OCI-M2 (cell line): ENCODE measurements around the gene DTL.
"Not testable (repeated sequence)": the region's sequence is repeated elsewhere in the genome, so short reads cannot be mapped to it uniquely, and the experiment has no call there.

Experiments used
- DNase-seq: peaks from one replicate; lab custom pipeline; 2025; ENCODE audit not compliant: unreplicated experiment; lab: John Stamatoyannopoulos, UW

DTL gene, protein sequence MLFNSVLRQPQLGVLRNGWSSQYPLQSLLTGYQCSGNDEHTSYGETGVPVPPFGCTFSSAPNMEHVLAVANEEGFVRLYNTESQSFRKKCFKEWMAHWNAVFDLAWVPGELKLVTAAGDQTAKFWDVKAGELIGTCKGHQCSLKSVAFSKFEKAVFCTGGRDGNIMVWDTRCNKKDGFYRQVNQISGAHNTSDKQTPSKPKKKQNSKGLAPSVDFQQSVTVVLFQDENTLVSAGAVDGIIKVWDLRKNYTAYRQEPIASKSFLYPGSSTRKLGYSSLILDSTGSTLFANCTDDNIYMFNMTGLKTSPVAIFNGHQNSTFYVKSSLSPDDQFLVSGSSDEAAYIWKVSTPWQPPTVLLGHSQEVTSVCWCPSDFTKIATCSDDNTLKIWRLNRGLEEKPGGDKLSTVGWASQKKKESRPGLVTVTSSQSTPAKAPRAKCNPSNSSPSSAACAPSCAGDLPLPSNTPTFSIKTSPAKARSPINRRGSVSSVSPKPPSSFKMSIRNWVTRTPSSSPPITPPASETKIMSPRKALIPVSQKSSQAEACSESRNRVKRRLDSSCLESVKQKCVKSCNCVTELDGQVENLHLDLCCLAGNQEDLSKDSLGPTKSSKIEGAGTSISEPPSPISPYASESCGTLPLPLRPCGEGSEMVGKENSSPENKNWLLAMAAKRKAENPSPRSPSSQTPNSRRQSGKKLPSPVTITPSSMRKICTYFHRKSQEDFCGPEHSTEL

GRCh38 chr1:212035123-212035834, at the start of gene DTL, which contains the start of gene INTS7:
DTL (plus strand) TSS chr1:212035748; CDS start chr1:212035891, 143 bp downstream.
INTS7 (minus strand) TSS chr1:212035557; CDS start chr1:212035437, 120 bp downstream.
- peak; percentile 87 for DNase-seq

GRCh38 chr1:211986628-211987254, 48.8 kb upstream of the DTL start:
- DNase-seq, result no peak

- DNase-seq, result no peak
These were observed 43.9 kb upstream of the DTL start for GRCh38 chr1:211991695-211992094.

DNA sequence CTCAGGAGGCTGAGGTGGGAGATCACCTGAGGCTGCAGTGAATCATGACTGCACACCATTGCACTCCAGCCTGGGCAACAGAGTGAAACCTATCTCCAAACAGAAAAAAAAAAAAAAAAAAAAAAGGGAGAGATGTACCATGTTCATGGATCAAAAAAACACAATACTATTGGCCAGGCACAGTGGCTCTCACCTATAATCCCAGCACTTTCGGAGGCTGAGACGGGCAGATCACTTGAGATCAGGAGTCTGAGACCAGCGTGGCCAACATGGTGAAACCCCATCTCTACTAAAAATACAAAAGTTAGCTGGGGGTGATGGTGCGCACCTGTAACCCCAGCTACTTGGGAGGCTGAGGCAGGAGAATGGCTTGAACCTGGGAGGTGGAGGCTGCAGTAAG, 38.1 kb upstream of the DTL start:
- DNase-seq, result not testable (repeated sequence)

DNA sequence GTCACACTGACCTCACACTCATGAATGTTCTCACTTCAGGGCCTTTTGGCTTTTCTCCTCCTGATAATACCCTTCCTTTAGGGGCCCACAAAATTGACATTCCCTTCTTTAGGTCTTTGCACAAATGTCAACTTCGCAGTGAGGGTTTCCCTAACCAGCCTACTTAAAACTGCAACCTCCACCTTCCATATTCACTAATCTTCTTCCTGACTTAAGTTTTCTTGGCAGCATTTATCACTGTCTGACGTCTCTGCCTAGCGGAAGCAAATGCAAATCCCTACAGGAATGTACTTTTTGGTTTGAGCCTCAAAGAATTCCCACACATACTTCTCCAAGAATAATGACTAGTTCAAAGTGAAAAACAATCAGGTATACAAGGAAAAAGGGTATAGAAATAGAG, 33.0 kb upstream of the DTL start:
- DNase-seq, result no peak

- DNase-seq, result no peak
These were observed 30.5 kb upstream of the DTL start for GRCh38 chr1:212004895-212005608.

- DNase-seq, result no peak
These were observed 28.4 kb upstream of the DTL start for GRCh38 chr1:212007178-212007577.

DNA sequence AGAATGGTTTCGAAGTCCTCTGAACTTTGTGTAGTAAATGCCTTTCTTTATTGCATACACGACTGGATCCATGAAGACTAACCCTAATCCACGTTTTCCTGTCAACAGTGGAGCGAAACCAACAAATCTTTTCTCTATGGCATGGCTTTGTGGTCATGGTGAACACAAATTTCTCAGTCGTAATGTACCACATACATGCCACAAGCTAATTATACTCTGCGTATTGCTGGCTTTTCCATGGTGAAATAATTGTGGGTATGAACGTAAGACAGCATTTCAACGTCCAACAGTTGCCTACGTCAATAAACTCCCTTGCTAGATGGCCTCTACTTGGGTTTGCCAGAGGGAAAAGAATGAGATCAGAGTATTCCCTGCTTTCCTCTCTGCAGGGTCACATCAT, 27.7 kb upstream of the DTL start:
- no peak for DNase-seq

DNA sequence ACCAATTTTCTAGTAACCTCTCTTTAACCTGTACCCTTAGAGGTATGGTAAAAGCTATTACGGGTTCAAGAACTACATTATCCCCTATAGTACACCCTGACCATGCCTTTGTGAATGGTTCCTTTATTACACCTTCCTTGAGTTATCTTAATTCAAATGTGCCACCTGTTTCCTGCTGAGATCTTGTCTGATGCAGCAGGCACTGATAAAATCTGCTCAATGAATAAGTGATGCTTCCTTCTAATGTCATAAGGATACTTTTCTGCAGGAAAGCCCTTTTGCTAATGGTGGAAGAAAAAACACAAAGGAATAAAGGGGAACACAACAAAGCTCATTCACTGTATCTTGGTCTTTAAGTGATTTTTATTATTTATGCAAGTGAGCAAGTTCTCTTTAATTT, 26.0 kb upstream of the DTL start:
- DNase-seq, result no peak

- DNase-seq, result no peak
These were observed 25.5 kb upstream of the DTL start for GRCh38 chr1:212010004-212010403.

DNA sequence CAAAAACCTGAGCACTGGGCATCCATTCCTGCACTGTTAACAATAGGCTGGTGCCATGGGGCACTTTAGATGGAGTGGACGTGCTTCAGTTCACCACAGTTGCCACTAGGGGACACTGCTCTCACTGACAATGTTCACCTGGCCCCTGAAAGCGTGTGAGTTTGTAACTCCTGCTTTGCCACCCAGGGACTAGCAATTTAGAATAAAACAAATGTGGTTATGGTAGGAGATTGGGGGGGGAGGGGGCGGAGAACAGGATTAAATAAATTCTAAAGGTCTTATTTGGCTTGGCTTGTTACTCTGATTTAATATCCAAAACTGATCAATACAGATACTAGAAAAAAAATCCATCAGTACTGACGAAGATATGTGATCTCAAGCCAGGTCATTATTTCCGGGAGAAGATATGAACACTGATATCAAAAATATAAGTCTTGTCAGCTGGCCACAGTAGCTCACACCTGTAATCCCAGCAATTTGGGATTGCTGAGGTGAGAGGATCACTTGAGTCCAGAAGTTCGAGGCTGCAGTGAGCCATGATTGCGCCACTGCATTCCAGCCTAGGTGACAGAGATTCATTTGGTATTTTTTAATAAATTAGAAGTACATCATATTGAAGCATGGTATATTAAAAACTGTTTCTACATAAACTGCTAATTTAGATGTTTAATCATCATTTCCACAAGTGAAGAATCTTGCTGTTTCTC, 23.4 kb upstream of the DTL start:
- no peak for DNase-seq

DNA sequence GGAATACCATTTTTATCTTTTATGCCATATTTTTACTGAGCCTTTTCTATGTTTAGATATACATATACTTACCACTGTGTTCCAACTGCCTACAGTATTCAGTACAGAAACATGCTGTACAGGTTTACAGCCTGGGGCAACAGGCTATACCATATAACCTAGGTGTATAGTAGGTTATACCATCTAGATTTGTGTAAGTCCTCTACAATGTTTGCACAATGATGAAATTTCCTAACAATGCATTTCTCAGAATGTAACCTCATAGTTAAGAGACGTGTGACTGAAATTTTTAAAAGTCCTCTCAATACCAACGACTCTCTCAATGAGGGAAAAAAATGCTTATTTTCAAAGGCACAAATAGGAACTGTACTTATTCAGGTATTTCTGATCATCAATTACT, 21.9 kb upstream of the DTL start:
- DNase-seq, result no peak

GRCh38 chr1:212020975-212021374, 14.6 kb upstream of the DTL start:
- DNase-seq, result no peak

DNA sequence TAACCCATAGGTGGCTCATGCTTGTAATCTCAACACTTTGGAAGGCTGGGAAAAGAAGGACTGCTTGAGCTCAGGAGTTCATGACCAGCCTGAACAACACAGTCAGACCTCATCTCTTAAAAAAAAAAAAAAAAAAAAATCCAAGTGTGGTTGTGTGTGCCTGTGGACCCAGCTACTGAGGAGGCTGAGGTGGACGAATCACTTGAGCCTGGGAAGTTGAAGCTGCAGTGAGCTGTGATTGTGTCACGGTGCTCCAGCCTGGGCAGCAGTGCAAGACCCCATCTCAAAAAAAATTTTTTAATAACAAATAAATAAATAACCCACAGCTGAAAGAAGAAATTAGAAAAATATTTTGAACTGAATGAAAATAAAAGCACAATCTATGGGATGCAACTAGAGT, 14.0 kb upstream of the DTL start:
- DNase-seq, result no peak

DNA sequence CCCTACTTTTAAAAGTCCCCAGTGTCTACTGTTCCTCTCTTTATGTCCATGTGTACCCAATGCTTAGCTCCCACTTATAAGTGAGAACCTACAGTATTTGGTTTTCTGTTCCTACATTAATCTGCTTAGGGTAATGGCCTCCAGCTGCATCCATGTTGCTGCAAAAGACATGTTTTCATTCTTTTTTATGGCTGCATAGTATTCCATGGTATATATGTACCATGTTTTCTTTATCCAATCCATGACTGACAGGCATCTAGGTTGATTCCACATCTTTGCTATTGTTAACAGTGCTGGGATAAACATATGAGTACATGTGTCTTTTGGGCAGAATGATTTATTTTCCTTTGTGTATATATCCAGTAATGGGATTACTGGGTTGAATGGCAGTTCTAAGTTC, 12.6 kb upstream of the DTL start:
- DNase-seq, result not testable (repeated sequence)

DNA sequence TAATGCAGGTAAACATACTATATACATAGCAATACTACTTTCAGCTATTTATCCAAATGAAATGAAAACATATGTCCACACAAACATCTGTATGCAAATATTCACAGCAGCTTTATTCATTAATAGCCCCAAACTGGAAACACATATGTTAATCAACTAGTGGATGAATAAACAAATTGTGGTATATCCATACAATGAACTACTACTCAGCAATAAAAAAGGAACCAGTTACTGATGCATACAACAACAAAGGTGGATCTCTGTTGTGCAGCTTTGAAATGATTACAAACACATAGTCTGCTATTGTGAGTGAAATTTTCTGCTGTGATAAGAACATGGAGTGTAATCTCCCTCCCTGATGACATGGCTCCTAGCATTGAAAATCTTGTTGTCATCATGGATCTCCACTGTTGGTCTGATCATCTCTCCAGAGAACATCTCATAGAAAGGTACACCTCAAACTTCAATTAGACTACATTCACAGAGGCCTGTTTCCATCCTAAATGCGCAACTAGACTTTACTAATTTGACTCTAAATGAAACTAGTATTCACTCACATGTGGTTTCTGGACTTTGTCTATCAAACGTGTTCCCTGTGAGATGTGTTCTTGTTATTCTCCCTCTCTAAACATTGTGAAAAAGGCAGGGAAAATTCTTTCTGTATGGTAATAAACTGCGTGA, 10.9 kb upstream of the DTL start:
- no peak for DNase-seq

- not testable (repeated sequence) for DNase-seq
These were observed 7.8 kb upstream of the DTL start for GRCh38 chr1:212027727-212028126.

DNA sequence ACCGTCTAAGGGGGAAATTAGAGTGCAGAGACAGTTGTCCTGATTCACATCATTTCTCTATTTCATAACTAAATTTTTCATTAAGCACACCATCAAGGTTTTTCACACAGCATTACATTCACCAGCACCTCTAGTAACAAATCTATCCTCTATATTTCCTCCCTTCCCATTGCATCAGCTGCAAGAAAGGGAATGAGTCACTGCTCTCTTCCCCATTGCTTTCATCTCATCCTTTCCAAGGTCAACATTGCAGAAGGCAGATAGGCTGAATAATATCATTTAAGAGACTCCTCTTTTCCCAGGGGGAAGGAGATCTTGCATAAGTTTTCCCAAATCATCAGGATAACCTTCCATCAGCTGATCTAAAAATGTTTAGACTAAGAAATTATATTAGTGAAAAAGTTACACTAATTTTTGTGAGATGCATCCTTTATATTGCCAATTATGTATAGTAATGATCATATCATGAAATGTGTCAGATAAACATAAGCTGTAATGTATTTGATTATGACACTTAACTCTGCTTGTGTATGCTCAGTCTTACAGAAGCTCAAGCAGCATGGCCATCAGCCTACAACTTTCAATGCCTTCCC, 4.5 kb upstream of the DTL start:
- DNase-seq, result no peak

GRCh38 chr1:212034516-212035122, 929 bp upstream of the DTL start:
- DNase-seq, result no peak
